ENCODE results near the gene CCNK.

Gene CCNK

DNA sequence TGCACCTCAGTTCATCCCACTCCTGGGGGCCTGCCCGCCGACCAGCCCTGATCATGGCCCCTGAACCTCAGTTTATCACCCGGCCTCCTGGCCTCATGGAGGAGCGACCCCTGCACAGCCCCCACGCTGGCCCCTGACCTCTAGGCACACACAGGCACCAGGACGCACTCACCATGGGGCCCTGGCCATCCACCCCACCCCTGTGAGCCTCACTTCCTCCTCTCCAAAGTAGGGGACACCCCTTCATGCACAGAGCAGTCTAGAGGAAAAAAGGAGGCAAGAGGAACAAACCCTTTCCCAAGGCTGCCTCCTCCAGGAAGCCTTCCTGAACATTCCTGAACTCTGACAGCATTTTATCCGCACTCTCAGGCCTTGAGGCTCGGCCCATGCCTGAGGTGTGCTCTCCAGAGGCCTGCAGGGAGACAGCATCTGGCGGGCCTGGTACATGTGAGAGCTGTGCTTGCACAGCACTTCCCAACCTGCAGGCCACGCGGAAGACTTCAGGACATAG is 39.4 kb downstream of the CCNK start:
- no peak for DNase-seq (ENCODE audit: low spot score)

DNA sequence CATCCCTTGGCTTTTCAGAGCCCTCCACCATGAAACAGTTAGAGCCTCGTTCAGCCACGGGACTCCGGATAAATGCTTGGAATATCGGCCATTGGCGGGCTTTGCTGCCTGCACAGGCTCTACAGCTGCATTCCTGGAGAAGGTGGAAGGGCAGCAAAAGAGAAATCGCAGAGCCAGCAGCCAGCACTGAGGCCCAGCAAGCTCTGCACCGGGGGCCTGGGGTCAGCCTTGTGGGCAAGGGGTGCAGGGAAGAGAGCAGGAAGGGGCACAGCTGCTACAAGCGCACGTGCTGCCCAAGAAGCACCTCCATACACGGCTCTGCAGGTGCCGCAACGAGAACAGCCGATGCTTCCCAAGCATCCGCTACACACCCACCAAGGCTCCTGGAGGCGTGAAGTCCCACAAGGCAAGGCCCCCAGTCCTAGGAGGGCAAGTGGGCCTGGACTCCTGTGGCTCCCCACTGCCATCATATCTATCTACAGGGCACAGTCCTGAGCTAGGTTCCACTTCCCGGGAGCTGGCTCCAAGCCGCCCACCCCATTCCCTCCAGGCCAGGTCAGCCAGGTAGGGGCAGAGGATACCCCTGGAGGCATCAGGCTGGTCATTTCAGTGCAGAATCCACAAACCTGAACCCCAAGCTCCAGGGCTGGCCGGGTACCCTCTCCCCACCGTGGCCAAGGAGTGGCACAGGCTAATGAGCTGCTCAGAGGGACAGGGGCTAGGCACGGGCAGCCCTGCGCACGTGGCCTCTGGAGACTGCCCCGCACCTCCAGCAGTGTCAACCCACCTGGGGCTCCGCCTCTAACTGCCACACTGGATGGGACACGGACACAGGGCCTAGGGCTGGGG is 40.2 kb downstream of the CCNK start:
- DNase-seq (ENCODE audit: low spot score), result no peak

DNA sequence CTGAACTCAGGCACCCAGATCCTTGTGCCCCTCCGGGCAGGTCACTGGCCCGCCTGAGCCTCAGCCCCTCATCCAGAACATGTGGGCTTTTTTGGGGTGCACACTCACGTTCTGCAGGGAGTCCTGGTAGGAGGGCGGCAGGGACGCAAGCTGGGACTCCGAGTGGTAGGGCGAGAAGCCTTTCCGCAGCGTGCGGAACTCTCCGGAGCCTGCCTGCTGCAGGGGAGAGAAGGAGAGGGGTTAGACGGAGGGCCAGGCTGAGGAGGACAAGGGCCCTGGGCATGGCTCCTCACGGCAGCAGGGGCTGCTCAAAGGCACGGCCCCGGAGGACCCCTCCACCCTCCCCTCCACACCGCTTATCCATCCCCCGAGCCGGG is 40.8 kb downstream of the CCNK start:
- no peak for DNase-seq (ENCODE audit: low spot score)

DNA sequence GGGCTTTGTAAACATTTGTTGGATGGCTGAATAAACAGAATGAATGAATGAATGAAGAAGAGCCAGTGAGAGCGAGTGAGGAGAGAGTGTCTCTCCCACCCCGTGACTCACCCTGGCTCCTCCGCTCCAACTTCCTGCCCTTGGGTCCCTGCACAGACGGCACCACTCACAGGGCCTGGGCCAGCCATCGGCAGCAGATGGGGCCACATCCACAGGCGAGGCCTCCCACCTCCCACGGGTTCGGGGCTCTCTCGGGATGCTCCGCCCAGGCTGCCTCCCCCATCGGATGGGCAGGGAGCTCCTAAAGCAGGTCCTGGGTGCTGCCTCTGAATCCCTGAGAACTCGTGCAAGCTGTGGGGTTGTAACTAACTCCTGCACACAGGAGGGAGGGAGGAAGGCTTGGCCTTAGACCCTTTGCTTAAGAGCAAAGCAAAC is 41.3 kb downstream of the CCNK start:
- no peak for DNase-seq (ENCODE audit: low spot score)

DNA sequence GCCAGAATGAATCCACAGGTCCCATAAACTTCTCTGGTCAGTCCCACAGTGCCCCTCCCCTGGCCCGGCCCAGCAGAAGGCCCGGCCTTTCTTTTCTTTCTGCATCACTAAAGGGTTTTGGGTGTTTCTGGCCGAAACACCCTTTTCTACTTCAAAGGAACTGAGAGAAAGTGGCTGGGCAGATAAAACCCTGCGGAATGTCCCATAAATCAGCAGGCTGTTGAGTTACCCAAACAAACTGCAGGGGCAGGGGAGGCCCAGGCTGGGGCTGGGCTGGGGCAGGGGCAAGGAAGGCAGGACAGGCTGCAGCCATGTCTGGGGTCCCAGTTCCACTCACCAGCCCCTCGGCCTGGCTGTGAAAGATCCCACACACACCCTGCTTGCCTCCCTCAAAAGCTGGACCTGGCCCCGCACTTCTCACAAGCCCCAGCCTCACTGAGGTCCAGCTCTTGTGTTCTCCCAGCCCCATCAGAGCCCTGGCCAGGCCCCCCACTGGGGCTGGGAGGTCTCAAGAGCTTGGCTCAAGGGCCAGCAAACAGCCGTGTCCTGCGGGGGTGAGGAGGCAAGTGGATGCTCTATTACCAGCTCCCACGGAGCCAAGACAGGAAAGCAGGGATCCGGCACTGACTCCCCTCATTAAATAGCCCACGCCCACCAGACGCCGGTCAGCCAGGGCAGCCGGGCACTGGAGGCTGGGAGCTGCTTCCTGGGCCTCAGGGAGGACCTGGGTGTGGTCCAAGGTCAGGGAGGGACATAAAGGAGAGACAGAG is 41.9 kb downstream of the CCNK start:
- no peak for DNase-seq (ENCODE audit: low spot score)

DNA sequence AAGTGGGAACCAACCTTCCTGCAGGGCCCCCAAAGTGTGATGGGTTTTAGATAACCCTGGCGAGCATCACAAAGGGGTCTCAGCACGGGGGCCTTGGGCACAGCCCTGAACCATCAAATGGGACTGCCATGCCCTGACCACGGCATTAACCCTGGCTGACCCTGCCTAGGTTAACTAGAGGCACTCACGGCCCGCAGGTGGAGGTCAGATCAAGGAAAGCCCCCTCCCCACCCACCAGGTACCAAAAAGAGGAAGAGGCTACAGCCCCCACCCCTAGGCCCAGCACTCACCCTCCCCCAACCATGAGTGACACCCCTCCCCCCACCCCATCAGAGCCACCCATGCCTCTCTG is 42.5 kb downstream of the CCNK start:
- DNase-seq (ENCODE audit: low spot score), result no peak

DNA sequence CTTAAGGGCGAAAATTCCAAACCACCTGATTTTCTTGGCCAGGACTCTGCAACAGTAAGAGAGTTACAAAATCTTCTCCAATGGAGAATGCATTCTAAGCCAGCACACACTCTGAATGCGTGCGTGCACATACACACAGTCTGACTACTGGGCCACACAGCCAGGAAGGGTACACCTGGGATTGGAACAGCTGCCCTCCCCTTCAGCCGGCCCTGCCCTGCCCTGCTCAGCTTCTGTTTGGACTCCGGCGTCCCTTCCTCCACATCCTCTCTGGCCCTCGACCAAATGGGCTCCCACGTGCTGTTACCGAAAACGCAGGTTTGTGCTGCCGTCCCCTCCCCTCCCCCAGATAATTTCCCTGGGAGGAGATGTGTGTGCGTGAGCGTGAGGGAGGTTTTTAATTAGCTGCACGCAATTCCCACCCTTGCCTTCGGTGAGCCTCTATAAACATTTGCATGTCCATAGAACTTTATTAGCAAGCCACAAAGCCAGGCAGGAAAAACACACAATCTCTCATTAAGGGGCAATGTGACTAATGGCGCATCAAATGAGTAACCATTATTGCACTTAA is 43.0 kb downstream of the CCNK start:
- DNase-seq (ENCODE audit: low spot score), result no peak

DNA sequence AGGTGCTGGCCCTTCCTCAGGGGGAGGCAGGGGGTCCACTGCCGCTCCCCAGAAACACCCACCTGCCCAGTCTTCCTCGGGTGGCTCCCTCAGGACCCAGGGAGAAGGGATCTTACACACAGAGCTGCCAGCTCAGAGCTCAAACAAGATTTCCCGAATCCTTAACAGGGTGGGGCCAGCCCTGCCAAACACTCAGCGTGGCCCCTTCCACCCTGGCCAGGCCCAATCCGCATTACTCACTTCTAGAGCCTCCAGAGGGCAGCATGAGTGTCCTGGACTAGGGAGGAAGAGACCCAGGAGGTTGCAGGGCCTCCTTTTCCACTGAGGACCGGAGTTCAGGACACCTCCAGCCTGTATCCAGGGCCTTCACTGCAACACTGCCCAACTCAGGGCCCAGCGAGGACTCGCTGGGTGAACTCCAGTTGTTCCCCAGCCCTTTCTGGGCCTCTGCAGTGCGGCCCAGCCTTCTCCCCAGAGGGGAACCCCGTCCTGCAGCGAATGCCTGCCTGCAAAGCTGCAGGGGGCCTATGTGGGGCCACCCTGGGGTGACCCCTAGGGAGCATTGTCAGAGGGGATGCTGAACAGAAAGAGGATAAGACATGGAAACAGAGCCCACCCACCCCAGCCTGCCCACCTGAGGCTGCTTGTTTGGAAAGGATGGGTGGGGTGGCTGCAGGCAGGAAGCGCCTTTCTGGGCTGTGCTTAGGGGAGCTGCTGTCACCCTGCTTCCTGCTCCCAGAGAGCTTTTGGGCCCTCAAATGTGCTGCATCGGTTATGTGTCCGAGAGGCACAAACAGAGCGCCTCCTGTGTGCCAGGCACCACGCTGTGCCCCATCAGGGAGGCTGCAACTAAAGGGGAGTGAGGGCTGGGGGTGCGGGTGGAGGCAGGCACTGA is 43.8 kb downstream of the CCNK start:
- DNase-seq (ENCODE audit: low spot score), result peak; percentile 50

DNA sequence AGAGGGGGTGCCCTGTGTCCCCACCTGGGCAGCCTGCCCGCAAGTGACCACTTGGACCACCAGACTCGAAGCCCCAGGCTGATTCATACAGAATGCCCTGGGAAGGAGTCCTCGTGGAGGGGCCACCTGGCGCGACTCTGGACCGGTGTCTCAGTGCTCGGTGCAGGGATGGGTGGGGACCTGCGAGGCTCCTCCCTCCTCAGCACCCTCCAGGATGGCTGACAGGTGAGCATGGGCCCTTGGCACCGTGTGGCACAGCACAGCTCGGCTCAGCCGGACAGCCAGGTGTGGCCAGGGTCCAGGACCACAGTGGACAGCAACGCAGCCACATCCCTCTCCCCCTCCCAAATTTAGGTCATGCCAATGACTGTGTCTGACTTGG is 44.5 kb downstream of the CCNK start:
- DNase-seq (ENCODE audit: low spot score), result no peak

DNA sequence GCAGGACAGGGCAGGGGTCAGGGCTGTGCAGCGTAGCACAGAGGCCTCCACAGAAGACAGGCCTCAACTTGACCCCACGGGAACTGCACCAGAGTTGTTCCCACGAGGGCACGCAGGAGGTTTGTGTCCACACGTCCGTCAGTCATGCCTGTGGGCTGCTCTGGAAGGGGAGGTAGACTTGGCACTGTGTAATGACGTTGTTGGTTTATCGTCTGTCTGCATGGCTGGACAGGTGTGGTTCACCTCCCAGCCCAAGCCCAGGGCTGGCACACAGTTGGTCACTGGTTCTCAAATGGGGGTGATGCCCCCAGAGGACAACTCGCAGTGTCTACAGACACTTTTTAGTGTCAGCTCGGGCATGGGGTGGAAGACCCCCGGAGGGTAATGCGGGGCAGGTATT is 45.8 kb downstream of the CCNK start:
- DNase-seq (ENCODE audit: low spot score), result no peak

DNA sequence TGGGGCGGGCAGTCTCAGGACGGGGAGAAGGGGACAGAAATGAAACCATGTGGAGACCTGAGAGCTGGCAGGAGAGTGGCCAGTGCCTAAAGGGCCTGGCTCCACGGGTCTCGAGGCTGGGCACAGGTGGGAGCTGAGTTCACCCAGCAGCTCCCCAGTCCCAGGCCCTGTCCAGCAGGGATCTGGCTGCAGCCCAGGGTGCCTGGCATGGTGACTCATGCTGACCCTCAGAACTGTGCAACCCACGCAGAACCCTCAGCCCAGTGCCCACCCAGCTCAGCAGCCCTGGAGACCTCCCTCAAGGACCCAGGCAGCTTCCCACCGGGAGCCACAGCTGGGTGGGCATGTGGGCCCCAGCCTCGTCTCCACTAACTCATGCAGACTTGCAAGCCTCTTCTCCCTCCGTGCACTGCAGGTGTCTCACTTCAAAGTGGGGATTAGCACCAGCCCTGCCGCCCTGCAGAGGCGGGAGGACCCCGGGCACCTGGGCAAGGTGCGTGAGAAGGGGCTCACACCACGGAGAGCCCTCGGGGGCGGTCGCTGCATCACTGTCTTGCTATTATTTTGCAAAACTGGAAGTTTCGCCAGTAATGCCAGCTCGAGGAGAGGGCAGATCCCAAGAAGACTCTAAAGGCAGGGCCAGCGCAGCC is 46.3 kb downstream of the CCNK start:
- no peak for DNase-seq (ENCODE audit: low spot score)

DNA sequence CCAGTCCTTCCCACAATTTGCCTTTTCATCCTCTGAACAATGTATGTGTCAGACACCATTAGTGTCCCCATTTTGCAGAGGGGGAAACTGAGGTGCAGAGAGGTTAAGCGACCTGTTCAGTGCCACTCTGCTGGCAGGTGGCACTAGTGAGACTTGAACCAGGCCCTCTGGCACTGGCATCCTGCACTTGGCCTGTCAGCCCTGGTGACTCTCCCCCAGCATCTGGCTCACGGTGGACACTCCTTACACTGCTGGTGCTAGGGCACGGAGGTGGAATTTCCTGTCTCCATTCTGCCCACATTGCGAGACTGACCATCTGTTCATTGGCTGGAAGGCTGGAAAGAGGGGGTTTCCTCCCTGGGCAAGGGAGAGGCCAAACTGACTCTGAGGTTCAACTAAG is 48.7 kb downstream of the CCNK start:
- DNase-seq (ENCODE audit: low spot score), result no peak

DNA sequence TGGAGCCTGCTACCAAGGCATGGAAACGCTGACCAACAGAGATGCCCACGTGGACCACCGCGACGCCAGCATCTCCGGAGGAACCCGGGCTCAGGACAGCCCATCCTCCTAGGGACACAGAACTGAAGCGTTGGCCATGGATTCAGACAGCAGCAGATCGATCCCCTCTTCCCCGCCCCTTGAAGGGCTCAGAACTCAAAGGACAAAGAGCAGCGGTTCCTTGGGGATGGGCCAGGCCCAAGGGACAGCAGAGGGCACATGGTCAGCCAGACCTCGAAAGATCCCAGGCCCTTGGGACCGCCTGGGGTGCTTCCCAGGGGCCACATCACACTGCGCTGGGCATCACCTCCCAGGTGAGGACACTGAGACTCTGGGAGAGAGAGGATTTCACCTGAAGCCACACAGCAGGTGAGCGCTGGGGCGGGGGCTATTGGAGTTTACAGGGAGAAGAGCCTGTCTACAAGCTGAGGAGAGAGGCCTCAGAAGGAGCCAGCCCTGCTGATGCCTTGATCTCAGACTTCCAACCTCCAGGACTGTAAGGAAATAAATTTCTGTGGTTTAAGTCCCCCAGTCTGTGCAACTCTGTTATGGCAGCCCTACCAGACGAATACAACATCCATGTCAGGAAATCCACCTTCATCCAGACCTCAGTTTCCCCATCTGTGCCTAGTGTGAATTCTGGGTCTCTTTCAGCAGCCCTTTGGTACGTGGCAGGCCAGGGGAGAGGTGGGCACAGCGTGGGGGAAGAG is 49.4 kb downstream of the CCNK start:
- no peak for DNase-seq (ENCODE audit: low spot score)

DNA sequence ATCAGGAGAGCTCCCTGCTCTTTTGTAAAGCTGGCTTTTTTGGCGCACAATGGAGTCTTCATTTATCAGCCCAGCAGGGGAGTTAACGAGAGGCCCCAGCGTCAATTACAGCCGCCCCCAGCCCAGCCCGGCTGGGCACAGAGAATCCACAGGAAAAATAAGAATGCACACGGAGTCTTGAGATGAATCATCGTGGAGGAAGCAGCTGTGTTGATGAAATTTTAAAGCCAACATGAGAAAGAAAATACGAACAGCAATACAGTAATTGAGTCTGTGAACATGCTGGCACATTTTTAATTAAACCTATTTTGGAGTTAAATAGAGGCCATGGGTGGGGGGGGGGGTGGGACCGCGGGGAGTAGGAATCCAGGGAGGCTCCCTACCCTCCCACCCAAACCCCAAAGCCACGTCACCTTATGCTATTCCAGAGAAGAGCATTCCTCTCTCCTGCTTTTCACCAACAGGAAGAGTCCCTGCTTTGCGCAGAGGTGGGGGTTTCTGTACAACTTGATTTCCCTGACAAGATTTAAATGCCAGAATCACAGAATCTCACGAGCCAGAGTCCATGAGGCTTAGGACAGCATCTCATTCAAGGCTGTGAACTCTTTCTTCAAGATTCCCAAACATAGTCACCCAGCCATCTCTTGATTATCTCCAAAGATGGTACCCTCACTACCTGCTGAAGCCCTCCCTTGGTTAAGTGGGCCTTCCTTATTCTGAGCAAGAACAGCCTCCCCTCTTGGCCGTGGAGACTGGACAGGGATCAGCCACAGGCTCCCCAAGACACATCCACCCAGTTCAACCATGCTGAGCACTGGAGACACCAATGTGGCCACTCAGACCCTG is 50.3 kb downstream of the CCNK start:
- no peak for DNase-seq (ENCODE audit: low spot score)

DNA sequence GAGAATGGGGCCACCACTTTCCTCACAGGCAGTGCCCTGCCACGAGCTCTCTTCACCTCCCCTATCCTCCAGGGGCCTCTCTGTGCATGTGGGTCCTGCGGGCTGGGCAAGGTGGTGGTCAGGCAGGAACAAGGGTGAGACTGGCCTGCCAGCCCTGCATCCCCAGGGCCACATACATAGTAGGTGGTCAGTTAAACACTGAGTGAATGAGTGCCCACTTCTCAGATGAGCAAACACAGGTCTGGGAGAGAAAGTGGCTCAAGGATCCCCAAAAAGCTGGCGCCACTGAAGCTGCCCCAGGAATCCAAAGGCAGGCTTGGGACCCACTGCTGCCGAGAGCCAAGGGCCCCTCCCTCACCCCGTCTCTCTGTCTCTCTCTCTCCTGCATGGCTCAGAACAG is 51.1 kb downstream of the CCNK start:
- DNase-seq (ENCODE audit: low spot score), result no peak

DNA sequence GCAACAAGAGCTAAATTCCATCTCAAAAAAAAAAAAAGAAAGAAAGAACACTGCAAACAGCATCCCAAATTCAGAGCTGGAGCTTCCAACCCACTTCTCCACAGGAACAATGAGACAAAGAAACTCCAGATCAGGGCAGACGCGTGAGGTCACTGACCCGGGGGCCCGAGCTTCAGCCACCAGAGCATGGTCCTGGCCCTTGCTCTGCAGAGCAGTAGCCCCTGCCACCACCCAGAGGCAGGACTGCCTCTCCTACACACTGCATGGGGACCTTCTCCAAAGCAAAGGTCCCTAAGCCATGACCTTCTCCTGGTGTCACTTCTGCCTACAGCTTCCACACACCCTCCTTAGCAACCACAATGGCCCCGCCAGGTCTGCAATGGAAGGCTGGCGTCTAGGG is 53.1 kb downstream of the CCNK start:
- no peak for DNase-seq (ENCODE audit: low spot score)

DNA sequence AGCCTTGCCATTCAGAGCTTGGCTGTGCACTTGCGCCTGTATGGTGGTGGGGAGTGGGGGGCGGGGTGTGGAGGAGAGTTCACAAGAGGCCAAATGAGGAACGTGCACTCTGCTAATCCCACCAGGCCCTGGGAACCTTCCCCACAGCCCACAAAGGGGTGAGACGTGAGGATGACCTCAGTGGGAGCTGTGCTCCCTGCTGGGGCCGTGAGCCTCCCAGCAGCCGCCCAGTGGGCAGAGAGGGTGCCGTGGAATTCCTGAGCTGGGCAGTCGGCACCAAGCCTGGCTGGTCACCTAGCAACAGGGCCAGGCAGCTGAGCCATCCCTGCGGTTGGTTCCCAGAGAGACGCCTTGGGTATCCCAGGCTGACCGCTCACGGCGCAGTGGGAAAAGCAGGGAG is 53.7 kb downstream of the CCNK start:
- peak; percentile 53 for DNase-seq (ENCODE audit: low spot score)

DNA sequence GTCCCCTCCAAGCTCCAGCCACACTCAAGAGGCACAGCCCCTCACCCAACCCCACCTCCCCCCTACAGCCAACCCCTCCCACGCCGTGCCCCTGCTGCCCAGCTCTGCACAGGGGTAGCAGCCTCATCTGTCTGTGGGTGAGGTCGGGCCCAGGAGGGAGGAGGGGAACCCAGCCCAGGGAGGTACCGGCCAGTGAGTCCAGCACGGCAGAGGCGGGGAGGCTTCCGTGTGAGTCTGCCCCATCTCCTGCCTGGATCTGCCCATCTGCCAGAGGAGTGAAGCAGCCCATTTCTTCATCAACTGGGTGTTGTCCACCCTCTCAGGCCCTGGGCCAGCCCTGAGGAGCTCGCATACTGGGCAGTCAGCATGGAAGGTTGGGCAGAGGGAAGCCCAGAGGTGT is 54.2 kb downstream of the CCNK start:
- no peak for DNase-seq (ENCODE audit: low spot score)

DNA sequence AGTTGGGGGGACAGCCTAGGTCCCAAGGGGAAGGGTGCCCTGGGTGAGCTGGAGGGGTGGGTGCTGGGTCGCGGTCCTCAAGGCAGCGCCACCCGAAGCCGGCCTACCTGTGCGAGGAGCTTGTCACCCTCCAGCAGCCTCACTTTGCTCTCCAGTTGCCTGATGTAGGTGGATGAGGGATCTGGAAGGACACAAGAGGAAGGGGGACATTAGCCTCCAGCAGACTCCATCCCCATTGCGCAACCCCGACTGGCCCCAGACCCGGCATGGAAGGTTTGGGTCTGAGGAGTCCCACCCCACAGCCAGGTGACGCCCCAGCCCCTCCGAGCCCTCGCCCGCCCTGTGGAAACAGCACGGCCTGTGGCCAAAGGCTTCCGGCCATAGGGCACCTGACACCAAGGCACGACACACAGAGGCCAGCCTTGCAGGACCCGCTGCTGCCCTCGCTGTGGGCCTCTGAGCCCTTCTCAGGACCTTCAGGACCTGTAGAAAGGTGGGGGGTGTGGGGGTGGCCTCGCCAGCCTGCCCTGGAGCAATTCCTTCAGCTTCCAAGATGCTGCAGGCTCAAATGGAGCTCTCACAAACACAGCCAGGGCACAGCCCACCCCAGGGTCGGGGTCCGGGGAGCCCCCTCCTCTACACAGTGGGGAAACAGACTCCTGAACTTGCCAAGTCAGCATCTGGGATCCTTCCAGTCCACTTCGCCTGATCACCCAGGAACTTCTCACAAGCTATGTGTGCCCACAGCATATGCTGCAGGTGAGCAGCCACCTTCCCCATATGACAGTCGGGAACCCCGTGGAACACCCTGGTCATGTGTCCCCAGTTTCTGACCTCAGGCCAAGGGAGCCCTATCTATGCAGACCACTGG is 54.9 kb downstream of the CCNK start:
- no peak for DNase-seq (ENCODE audit: low spot score)

Measured in kidney tubule cell (primary cell).